Lung (tissue), 12 donors: Measurements from ENCODE around the gene CDH13. TPM values are rescaled to one million over a fixed set of nuclear protein-coding genes. Genes with fewer than 3 reads are reported as not detected.

Source experiments
- ATAC-seq: fragments of 200-7000 bp; cut with Tn5 transposase; one replicate; pipeline ENCODE4 v1.9.1; 2020; ENCODE audit warnings: moderate number of reproducible peaks; ENCODE audit not compliant: insufficient read depth, low FRiP score
- DNase-seq, 3 donors: peaks; one replicate each; pipeline ENCODE4 v3.0.0-alpha.2; 2013 to 2017
- H3K27ac ChIP-seq, 2 donors: one replicate each; pipeline ENCODE4 v1.5.1; 2013; ENCODE audit warnings: mild to moderate bottlenecking in 2 of 2, moderate library complexity in 2 of 2, control low read depth in 1 of 2, inconsistent platforms in 1 of 2, low read depth in 1 of 2, low read length in 1 of 2
- H3K27me3 ChIP-seq, 3 donors: one replicate each; pipeline ENCODE4 v1.5.1; 2013; ENCODE audit warnings: low read length in 2 of 3; ENCODE audit not compliant: control insufficient read depth in 3 of 3, insufficient read depth in 3 of 3
- H3K36me3 ChIP-seq, 4 donors: one replicate each; pipeline ENCODE4 v1.5.1; 2013; ENCODE audit warnings: low read length in 4 of 4, mild to moderate bottlenecking in 1 of 4, moderate library complexity in 1 of 4; ENCODE audit not compliant: control insufficient read depth in 4 of 4, insufficient read depth in 4 of 4
- H3K4me1 ChIP-seq, 5 donors: one replicate each; pipeline ENCODE4 v1.5.1; 2013; ENCODE audit warnings: low read length in 5 of 5, mild to moderate bottlenecking in 2 of 5, moderate library complexity in 1 of 5; ENCODE audit not compliant: control insufficient read depth in 5 of 5, insufficient read depth in 5 of 5
- H3K4me3 ChIP-seq: one replicate; pipeline ENCODE4 v1.5.1; 2013; ENCODE audit warnings: mild to moderate bottlenecking, control low read depth, moderate library complexity
- H3K9ac ChIP-seq, 2 donors: one replicate each; pipeline ENCODE4 v1.5.1; 2013; ENCODE audit warnings: low read length in 2 of 2, control low read depth in 1 of 2; ENCODE audit not compliant: insufficient read depth in 1 of 2
- H3K9me3 ChIP-seq, 4 donors: one replicate each; pipeline ENCODE4 v1.5.1; 2013; ENCODE audit warnings: low read length in 3 of 4, mild to moderate bottlenecking in 1 of 4, moderate library complexity in 1 of 4; ENCODE audit not compliant: control insufficient read depth in 4 of 4, insufficient read depth in 3 of 4
- WGBS, 2 donors: extraction: QIAGEN DNeasy Blood & Tissue Kit; methylation state at CpG; one replicate each; pipeline ENCODE4 v1.1.7; 2013; 5-methylcytosine and 5-hydroxymethylcytosine counted together
- polyA plus RNA-seq, 2 donors: library from polyadenylated mRNA; stranded (reverse); fragments of 200-250 nt; gene quantifications; one replicate each; pipeline ENCODE4 v1.2.1, GENCODE V29; 2013
- total RNA-seq, 2 donors: library from RNA; depleted of rRNA in 1 of 2; stranded (reverse); fragments of >200 nt in 1 of 2; gene quantifications; one replicate each; pipeline ENCODE4 v1.2.1, GENCODE V29; 2014 to 2021
- TF ChIP-seq, protein P1 (sequence below): IDR thresholded peaks from 2 replicates; pipeline ENCODE4 v1.5.1; 2012; ENCODE audit warnings: mild to moderate bottlenecking; ENCODE audit errors: control extremely low read depth, extremely low read depth
- donor health status: control.
- donor health status: control.
- donor health status: Bipolar disorder and iron deficiency.
- donor health status: healthy.
- donor health status: DM: yes; HTN: yes; CAD: no.

CDH13 gene
- total and polyA plus RNA-seq, 4 donors: 2.1 to 12.3 (median 7.3) TPM

- TF ChIP-seq, protein P1, sequence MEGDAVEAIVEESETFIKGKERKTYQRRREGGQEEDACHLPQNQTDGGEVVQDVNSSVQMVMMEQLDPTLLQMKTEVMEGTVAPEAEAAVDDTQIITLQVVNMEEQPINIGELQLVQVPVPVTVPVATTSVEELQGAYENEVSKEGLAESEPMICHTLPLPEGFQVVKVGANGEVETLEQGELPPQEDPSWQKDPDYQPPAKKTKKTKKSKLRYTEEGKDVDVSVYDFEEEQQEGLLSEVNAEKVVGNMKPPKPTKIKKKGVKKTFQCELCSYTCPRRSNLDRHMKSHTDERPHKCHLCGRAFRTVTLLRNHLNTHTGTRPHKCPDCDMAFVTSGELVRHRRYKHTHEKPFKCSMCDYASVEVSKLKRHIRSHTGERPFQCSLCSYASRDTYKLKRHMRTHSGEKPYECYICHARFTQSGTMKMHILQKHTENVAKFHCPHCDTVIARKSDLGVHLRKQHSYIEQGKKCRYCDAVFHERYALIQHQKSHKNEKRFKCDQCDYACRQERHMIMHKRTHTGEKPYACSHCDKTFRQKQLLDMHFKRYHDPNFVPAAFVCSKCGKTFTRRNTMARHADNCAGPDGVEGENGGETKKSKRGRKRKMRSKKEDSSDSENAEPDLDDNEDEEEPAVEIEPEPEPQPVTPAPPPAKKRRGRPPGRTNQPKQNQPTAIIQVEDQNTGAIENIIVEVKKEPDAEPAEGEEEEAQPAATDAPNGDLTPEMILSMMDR: no peak
- H3K4me3 ChIP-seq: no peak overlapping the region
These were observed 16.4 kb downstream of the CDH13 start for GRCh38 chr16:82643136-82643535.

DNA sequence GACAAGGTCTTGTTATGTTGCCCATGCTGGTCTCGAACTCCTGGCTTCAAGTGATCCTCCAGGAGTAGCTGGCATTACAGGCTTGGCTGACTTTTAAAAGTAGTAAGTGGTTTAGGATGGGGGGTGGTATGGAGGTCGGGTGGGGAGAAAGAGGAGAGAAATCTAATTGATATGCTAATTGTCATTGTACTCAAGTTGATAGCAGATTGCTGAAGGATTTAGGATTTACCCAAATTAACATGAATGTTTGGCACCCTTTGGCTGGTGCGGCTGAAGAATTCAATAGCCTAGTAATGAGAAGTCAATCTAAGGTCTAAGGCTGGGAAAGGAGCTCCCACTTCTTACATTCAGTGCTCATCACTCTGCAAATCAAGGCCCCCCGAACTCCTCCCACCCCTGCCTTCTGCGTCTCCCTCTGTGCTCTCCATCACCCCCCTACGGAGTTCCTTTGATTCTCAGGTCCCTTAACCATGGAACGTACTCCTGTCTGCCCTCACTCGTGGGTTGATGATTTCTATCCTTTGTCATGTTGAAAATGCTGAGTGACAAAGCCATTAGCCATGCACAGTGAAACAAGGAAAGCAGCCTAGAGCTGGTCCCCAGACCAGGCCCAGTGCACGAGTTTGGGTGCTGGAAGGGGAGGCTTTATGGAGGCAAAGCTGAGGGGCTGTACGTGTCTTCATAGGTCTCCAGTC lies 17.3 kb downstream of the CDH13 start:
- no peak overlapping the region for H3K9ac ChIP-seq
- no peaks in the 10 kb centered on the region for H3K36me3 ChIP-seq
- no peak overlapping the region for H3K4me3 ChIP-seq
- H3K4me1 ChIP-seq: peaks cover 0 to 2% (median 0%) of the 10 kb centered on the region in 5 donors
- TF ChIP-seq, protein P1: no peak
- DNase-seq: no peak
- no peak for ATAC-seq
- H3K27me3 ChIP-seq: peaks cover 0 to 2% (median 0%) of the 10 kb centered on the region in 3 donors
- H3K9me3 ChIP-seq: no peaks in the 10 kb centered on the region
- 79 to 82% methylated on average over 10 of the region's 10 CpGs for WGBS, 2 donors
- peak overlapping the region in 1 of 2 donors; percentile 2 for H3K27ac ChIP-seq

More at GRCh38 chr16:82643136-82643535, 16.4 kb downstream of the CDH13 start:
- Histone ChIP-seq H3K9me3 (no peaks in the 10 kb centered on the region), H3K27ac (no peak overlapping the region), H3K4me1 (peaks cover 0 to 2% (median 0%) of the 10 kb centered on the region in 5 donors), H3K27me3 (peaks cover 0 to 2% (median 0%) of the 10 kb centered on the region in 3 donors), H3K36me3 (no peaks in the 10 kb centered on the region), H3K9ac (no peak overlapping the region)
- ATAC-seq (no peak), DNase-seq (no peak)
- 93 to 94% methylated on average over 4 of the region's 4 CpGs for WGBS, 2 donors

DNA sequence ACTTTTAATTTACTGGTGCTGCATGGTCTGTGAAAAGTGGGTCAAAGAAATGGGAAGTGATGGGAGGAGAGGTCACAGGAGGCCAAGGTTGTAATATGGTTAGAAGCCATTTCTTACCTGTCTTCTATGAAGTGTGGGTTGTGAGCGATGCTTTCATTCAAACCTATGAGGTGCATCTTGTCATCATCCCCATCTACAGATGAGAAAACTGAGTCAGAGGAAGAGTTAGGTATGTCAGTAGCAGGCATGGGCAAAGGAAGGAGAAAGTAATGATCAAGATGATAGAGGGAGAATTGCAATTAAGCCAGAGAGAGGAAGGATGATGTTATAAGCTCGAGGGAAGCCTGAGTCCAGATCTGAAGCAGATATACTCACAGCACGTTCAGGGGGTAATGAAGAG lies 19.7 kb downstream of the CDH13 start:
- no peaks in the 10 kb centered on the region for H3K9me3 ChIP-seq
- H3K9ac ChIP-seq: no peak overlapping the region
- 80 to 81% methylated on average over 3 of the region's 3 CpGs for WGBS, 2 donors
- no peak for ATAC-seq
- H3K27ac ChIP-seq: no peak overlapping the region
- TF ChIP-seq, protein P1: no peak
- H3K36me3 ChIP-seq: no peaks in the 10 kb centered on the region
- H3K4me3 ChIP-seq: no peak overlapping the region
- no peak for DNase-seq
- peaks cover 0 to 6% (median 0%) of the 10 kb centered on the region in 5 donors for H3K4me1 ChIP-seq
- H3K27me3 ChIP-seq: no peaks in the 10 kb centered on the region
